Neutrophil (primary cell): ENCODE data around the gene HMCES.
A peak's percentile ranks its signal among the peaks of the same experiment; 100 is the strongest.

Experiments used
- H3K27ac ChIP-seq: fragments of 200-600 bp; sonication (generic); 2 replicates; pipeline ENCODE4 v1.5.1; 2016; ENCODE audit warnings: mild to moderate bottlenecking, moderate library complexity
- H3K27me3 ChIP-seq: fragments of 200-600 bp; sonication (generic); 2 replicates; pipeline ENCODE4 v1.6.0; 2016; ENCODE audit warnings: mild to moderate bottlenecking
- H3K36me3 ChIP-seq: fragments of 200-600 bp; sonication (generic); 2 replicates; pipeline ENCODE4 v1.5.1; 2017
- H3K4me1 ChIP-seq, 2 experiments: fragments of 200-600 bp in 1 of 2; sonication (generic) in 1 of 2; 1 replicate in 1 of 2; 2 replicates in 1 of 2; pipeline versions ENCODE4 v1.5.1 to v1.6.1; 2013 to 2016; ENCODE audit warnings: low read depth in 1 of 2, low read length in 1 of 2, mild to moderate bottlenecking in 1 of 2, moderate library complexity in 1 of 2; ENCODE audit not compliant: control insufficient read depth in 1 of 2, insufficient read depth in 1 of 2
- H3K4me3 ChIP-seq, 2 experiments: fragments of 200-600 bp in 1 of 2; sonication (generic) in 1 of 2; 1 replicate in 1 of 2; 2 replicates in 1 of 2; pipeline ENCODE4 v1.5.1; 2013 to 2016; ENCODE audit warnings: low read depth in 1 of 2, low read length in 1 of 2, mild to moderate bottlenecking in 1 of 2, moderate library complexity in 1 of 2
- H3K9me3 ChIP-seq: fragments of 200-600 bp; sonication (generic); 2 replicates; pipeline ENCODE4 v1.5.1; 2016
- CTCF ChIP-seq: fragments of 200-600 bp; sonication (generic); IDR thresholded peaks from 2 replicates; pipeline ENCODE4 v1.5.1; 2016; ENCODE audit warnings: antibody characterized with exemption

HMCES gene

GRCh38 chr3:129313415-129313664 is 34.7 kb downstream of the HMCES start:
- no peak for TF ChIP-seq CTCF
- H3K27ac ChIP-seq: no peak overlapping the region
- H3K36me3 ChIP-seq: no peaks in the 10 kb centered on the region
- no peak overlapping the region for H3K4me3 ChIP-seq
- no peaks in the 10 kb centered on the region for H3K9me3 ChIP-seq
- H3K4me1 ChIP-seq: peaks cover 27 to 30% of the 10 kb centered on the region in 2 experiments
- H3K27me3 ChIP-seq: no peaks in the 10 kb centered on the region

GRCh38 chr3:129313665-129314385 is 35.2 kb downstream of the HMCES start:
- H3K27ac ChIP-seq: peak overlapping the region; percentile 73
- H3K4me1 ChIP-seq: peaks cover 27 to 30% of the 10 kb centered on the region in 2 experiments
- TF ChIP-seq CTCF: no peak
- H3K4me3 ChIP-seq: no peak overlapping the region
- H3K36me3 ChIP-seq: no peaks in the 10 kb centered on the region
- no peaks in the 10 kb centered on the region for H3K9me3 ChIP-seq
- no peaks in the 10 kb centered on the region for H3K27me3 ChIP-seq

GRCh38 chr3:129314386-129315222 is 35.9 kb downstream of the HMCES start:
- Histone ChIP-seq H3K36me3 (no peaks in the 10 kb centered on the region), H3K27ac (peak overlapping the region; percentile 73), H3K9me3 (no peaks in the 10 kb centered on the region), H3K4me1 (peaks cover 27 to 30% of the 10 kb centered on the region in 2 experiments), H3K27me3 (no peaks in the 10 kb centered on the region), H3K4me3 (peak overlapping the region; percentile 75 to 86)
- TF ChIP-seq CTCF: no peak

GRCh38 chr3:129315223-129315997 is 36.7 kb downstream of the HMCES start:
- Histone ChIP-seq H3K36me3 (no peaks in the 10 kb centered on the region), H3K4me1 (peaks cover 27 to 30% of the 10 kb centered on the region in 2 experiments), H3K27ac (peak overlapping the region; percentile 73), H3K27me3 (no peaks in the 10 kb centered on the region), H3K4me3 (peak overlapping the region; percentile 75 to 86), H3K9me3 (no peaks in the 10 kb centered on the region)
- no peak for TF ChIP-seq CTCF

- Histone ChIP-seq H3K4me3 (peak overlapping the region; percentile 75 to 86), H3K27ac (peak overlapping the region; percentile 73), H3K36me3 (no peaks in the 10 kb centered on the region), H3K9me3 (no peaks in the 10 kb centered on the region), H3K4me1 (peaks cover 27 to 30% of the 10 kb centered on the region in 2 experiments), H3K27me3 (no peaks in the 10 kb centered on the region)
- TF ChIP-seq CTCF: no peak
Observed at GRCh38 chr3:129315998-129316247, 37.3 kb downstream of the HMCES start.
